GM12891 (cell line): ENCODE data around the gene TGFA.
A peak's percentile ranks its signal among the peaks of the same experiment; 100 is the strongest.

Experiments
- DNase-seq: peaks from one replicate; pipeline ENCODE4 v3.0.0; 2011; ENCODE audit warnings: low spot score; ENCODE audit not compliant: insufficient read length
- FAIRE-seq: peaks from 2 replicates; lab custom pipeline; 2011; peaks lifted over from hg19 to GRCh38; lab: Jason Lieb, UNC
- PAX5 ChIP-seq: IDR thresholded peaks from 2 replicates; pipeline ENCODE4 v1.6.1; 2011; ENCODE audit warnings: low read length, moderate library complexity, mild to moderate bottlenecking; ENCODE audit not compliant: insufficient read depth, severe bottlenecking
- POLR2A ChIP-seq: IDR thresholded peaks from 2 replicates; pipeline ENCODE4 v1.6.1; 2011; ENCODE audit warnings: low read depth, low read length, control low read depth
- POLR2AphosphoS5 ChIP-seq: IDR thresholded peaks from 2 replicates; pipeline ENCODE4 v1.6.1; 2011; ENCODE audit warnings: low read depth, low read length, control low read depth
- POU2F2 ChIP-seq: IDR thresholded peaks from 2 replicates; pipeline ENCODE4 v1.6.1; 2011; ENCODE audit warnings: low read depth, mild to moderate bottlenecking, control low read depth, low read length, moderate library complexity
- SPI1 ChIP-seq: IDR thresholded peaks from 2 replicates; pipeline ENCODE4 v1.6.1; 2011; ENCODE audit warnings: low read depth, low read length, control low read depth
- TAF1 ChIP-seq: IDR thresholded peaks from 2 replicates; pipeline ENCODE4 v1.6.1; 2011; ENCODE audit warnings: low read depth, low read length, control low read depth

TGFA gene

GRCh38 chr2:70484086-70484485, 69.5 kb downstream of the TGFA start:
- no peak for FAIRE-seq

DNA sequence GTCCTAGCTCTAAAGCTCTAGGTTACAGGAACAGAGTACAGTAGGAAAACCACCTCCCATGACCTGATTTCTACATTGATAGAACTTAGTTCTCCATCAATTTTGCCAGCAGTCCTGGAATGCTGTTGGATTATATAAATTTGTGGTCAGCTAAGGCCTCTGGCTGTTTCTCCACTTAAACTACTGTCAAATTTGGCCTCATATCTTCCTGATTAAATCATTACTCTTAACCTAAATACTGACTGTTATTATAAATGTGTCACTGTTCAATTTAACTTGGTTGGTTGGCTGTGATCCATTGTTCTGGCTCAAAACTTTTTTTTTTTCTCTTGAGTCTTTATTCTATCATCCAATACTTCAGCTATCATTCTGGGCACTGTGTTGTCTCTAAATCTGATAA, 71.2 kb downstream of the TGFA start:
- DNase-seq (no peak), FAIRE-seq (no peak)
- no peak for TF ChIP-seq POLR2A

More at GRCh38 chr2:70484086-70484485, 69.5 kb downstream of the TGFA start:
- no peak for DNase-seq
- TF ChIP-seq TAF1 = no peak
- no peak for TF ChIP-seq POU2F2
- no peak for TF ChIP-seq SPI1
- no peak for TF ChIP-seq PAX5
- TF ChIP-seq POLR2A = no peak
- TF ChIP-seq POLR2AphosphoS5 = no peak

DNA sequence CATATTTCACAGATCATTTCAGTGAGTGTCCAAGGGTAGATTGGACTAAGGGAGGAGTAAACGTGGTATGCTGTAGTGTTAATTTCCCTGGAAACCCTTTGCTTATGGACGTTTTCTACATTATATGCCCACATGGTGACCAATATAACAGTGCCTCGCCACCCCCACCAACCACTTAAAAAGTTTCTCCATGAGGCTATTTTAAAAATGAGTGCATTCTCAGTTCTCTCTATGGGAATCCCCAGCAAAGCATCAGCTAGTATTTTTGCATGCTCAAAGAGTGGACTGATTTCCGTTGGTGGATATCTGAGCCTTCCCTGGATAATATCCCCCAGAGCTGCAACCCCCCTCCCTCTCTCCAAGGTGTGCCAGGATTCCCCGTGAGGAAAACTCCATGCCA, 73.2 kb downstream of the TGFA start:
- TF ChIP-seq PAX5 (no peak), SPI1 (peak; percentile 48)
- DNase-seq (no peak), FAIRE-seq (no peak)

GRCh38 chr2:70479816-70480215, 73.8 kb downstream of the TGFA start:
- no peak for TF ChIP-seq SPI1
- TF ChIP-seq POLR2A = no peak
- TF ChIP-seq POLR2AphosphoS5 = no peak
- TF ChIP-seq PAX5 = no peak
- no peak for TF ChIP-seq POU2F2
- TF ChIP-seq TAF1 = no peak
- no peak for DNase-seq
- no peak for FAIRE-seq

GRCh38 chr2:70477441-70477844, 76.2 kb downstream of the TGFA start:
- FAIRE-seq (no peak), DNase-seq (no peak)
- TF ChIP-seq POLR2AphosphoS5 = no peak

DNA sequence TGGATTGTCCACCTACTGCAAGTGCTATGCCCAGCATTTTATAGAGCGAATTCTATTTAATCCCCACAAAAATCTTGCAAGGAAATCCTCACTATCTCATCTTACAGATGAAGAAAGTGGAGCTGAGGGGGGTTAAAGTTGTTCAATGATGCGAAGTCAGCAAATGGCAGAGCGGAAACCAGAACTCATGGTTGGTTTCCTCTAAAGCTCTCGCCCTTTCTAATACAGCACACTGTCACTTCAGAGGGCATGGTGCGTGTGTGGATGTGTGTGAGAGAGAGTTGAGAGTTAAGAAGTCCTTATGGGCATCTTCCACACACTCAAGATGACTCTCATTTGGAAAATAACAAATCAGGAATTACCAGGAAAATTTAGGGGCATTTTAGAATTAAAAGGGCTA, 78.4 kb downstream of the TGFA start:
- DNase-seq = no peak
- TF ChIP-seq POU2F2 (no peak), POLR2AphosphoS5 (no peak), SPI1 (no peak), TAF1 (no peak), PAX5 (no peak), POLR2A (no peak)
- FAIRE-seq = no peak

- FAIRE-seq (no peak), DNase-seq (no peak)
- no peak for TF ChIP-seq POLR2A
- TF ChIP-seq POLR2AphosphoS5 = no peak
- TF ChIP-seq POU2F2 = no peak
- no peak for TF ChIP-seq PAX5
- TF ChIP-seq TAF1 = no peak
- TF ChIP-seq SPI1 = no peak
These were observed 79.3 kb downstream of the TGFA start for GRCh38 chr2:70474256-70474848.

DNA sequence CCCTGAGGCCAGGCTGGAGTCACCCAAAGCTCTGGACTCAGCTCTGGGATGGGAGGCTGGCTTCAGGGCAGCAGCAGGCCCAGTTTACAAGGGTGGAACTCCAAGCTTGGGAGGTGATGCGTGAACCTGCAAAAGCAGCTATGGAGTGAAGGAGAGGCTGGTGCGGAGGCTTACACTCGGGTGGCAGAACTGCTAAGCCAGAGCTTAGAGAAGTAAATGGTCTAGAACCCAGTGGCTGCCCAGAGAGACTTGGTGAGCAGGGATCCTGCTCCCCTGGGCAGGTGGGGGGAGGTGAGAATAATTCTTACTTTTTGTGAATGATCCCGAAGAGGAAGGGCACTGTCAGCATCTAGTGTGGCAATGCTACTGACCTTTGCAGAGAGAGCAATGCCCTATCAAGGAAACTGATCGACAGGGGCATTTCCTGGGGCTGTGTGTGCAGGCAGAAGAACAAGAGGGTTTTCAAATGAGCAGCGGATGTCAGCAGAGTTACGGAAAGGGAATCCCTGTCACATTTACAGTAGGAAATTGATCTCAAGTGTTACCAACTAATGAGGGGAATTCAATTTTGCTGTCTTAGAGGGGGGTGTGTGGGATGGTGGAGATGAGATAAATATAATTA, 80.4 kb downstream of the TGFA start:
- DNase-seq = no peak
- no peak for FAIRE-seq
- TF ChIP-seq POU2F2 (no peak), SPI1 (no peak), PAX5 (no peak), TAF1 (no peak), POLR2AphosphoS5 (no peak), POLR2A (no peak)

GRCh38 chr2:70472221-70472890, 81.3 kb downstream of the TGFA start:
- no peak for TF ChIP-seq SPI1
- TF ChIP-seq POLR2A = no peak
- TF ChIP-seq PAX5 = no peak
- TF ChIP-seq TAF1 = no peak
- TF ChIP-seq POU2F2 = no peak
- no peak for TF ChIP-seq POLR2AphosphoS5
- FAIRE-seq (no peak), DNase-seq (no peak)

DNA sequence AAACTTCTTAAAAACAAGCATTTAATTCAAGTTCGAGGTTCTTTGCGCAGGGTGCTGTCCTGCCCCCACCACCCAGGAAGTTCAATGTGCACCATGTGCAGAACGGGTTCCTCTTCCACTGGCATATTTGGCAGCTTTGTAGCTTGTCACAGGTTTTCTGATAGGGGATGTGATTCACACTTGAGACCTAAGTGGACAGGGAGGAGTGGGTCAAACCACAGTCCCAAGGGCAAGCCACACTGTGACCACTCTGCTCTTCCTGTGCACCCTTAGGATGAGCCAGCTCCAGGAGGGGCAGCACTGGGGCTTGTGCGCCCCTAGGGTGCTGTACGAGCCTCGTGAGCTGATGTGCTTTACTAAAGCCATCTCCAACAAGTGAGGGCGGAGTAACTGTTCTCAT, 82.5 kb downstream of the TGFA start:
- TF ChIP-seq POLR2A (no peak), POU2F2 (no peak), SPI1 (no peak), PAX5 (no peak), POLR2AphosphoS5 (no peak), TAF1 (no peak)
- no peak for FAIRE-seq
- no peak for DNase-seq
